Cardiac muscle cell (in vitro differentiated cells and primary cell): Measurements from ENCODE around the gene SLC38A9. TPM values are rescaled to one million over a fixed set of nuclear protein-coding genes. Genes with fewer than 3 reads are reported as not detected.
A peak's percentile ranks its signal among the peaks of the same experiment; 100 is the strongest.

ENCODE experiments used
- DNase-seq, 2 donors: peaks; one replicate each; pipeline versions ENCODE4 v3.0.0 to v3.0.0-alpha.2; 2010 to 2017; ENCODE audit warnings: low read depth in 1 of 2, low spot score in 1 of 2
- H3K27ac ChIP-seq: fragments of 200-600 bp; sonication (generic); 2 replicates; pipeline ENCODE4 v1.5.1; 2016
- H3K27me3 ChIP-seq: fragments of 200-600 bp; sonication (generic); 2 replicates; pipeline ENCODE4 v1.6.0; 2016; ENCODE audit warnings: control low read depth
- H3K36me3 ChIP-seq: fragments of 200-600 bp; sonication (generic); 2 replicates; pipeline ENCODE4 v1.5.1; 2016; ENCODE audit warnings: control low read depth
- H3K4me1 ChIP-seq: fragments of 200-600 bp; sonication (generic); 2 replicates; pipeline ENCODE4 v1.8.1; 2017; ENCODE audit warnings: low read depth, mild to moderate bottlenecking, mixed run types
- H3K4me3 ChIP-seq: fragments of 200-600 bp; sonication (generic); 2 replicates; pipeline ENCODE4 v1.5.1; 2016; ENCODE audit warnings: mild to moderate bottlenecking
- H3K9me3 ChIP-seq: fragments of 200-600 bp; sonication (generic); 2 replicates; pipeline ENCODE4 v1.5.1; 2017; ENCODE audit warnings: low read depth, mild to moderate bottlenecking, control low read depth
- polyA plus RNA-seq: library from polyadenylated mRNA; unstranded; fragments of >200 nt; fragmentation: Nextera tagmentation; extraction: Ambion mirVana; gene quantifications from 2 replicates; pipeline ENCODE4 v1.2.1, GENCODE V29; 2016
- total RNA-seq: library from RNA; depleted of rRNA; stranded (reverse); fragments of >200 nt; gene quantifications from 2 replicates; pipeline ENCODE4 v1.2.3, GENCODE V29; 2016
- TF ChIP-seq, protein P1 (sequence below): IDR thresholded peaks from 2 replicates; pipeline ENCODE4 v1.5.1; 2012; ENCODE audit warnings: low read depth, mild to moderate bottlenecking, low read length

The SLC38A9 gene
- total and polyA plus RNA-seq, 2 experiments from 2014 or later = 14.4 to 15.1 TPM

DNA sequence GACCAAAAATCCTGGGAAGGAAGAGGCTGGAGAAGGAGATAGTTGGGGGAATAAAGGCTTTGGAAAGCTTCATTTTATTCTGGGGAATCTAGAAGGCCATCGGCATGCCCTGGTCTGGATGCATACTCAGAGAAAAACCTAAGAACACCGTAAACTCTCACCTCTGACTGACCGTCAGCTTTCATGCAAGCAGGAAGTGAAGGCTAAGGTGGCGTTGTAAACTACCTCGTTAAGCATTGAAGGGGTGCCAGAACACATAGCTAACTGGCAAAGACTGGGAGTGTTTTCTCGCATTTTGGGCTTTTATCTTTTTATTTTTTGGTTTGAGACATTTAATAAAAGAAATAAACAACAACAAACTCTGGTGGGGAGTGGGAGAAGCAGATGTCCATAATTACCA is 2.6 kb upstream of the SLC38A9 start:
- Histone ChIP-seq H3K36me3 (no peaks in the 10 kb centered on the region), H3K27me3 (no peaks in the 10 kb centered on the region), H3K9me3 (no peaks in the 10 kb centered on the region), H3K4me3 (no peak overlapping the region), H3K27ac (no peak overlapping the region), H3K4me1 (no peaks in the 10 kb centered on the region)
- no peak for DNase-seq
- TF ChIP-seq, protein P1, sequence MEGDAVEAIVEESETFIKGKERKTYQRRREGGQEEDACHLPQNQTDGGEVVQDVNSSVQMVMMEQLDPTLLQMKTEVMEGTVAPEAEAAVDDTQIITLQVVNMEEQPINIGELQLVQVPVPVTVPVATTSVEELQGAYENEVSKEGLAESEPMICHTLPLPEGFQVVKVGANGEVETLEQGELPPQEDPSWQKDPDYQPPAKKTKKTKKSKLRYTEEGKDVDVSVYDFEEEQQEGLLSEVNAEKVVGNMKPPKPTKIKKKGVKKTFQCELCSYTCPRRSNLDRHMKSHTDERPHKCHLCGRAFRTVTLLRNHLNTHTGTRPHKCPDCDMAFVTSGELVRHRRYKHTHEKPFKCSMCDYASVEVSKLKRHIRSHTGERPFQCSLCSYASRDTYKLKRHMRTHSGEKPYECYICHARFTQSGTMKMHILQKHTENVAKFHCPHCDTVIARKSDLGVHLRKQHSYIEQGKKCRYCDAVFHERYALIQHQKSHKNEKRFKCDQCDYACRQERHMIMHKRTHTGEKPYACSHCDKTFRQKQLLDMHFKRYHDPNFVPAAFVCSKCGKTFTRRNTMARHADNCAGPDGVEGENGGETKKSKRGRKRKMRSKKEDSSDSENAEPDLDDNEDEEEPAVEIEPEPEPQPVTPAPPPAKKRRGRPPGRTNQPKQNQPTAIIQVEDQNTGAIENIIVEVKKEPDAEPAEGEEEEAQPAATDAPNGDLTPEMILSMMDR = no peak

DNA sequence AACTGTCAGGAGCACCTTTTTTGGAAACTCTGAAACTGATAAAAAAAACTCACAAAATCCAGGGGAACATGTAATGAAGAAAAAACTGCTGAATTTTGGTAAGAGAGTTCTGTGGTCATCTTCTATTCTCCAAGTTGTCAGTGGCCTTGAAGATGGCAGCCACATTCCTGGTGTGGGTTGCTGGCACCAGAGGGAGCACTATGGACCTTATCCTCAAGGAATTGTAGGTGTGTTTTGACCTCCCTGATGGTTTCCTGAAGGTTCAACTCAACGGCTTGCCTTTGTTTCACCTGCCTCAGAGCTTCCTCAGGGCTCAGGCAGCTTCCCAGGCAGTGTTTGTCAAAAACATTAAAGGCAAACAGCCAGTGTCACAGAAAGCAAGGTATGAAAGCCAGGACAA is 2.2 kb upstream of the SLC38A9 start:
- TF ChIP-seq, protein P1 = no peak
- Histone ChIP-seq H3K4me1 (no peaks in the 10 kb centered on the region), H3K36me3 (no peaks in the 10 kb centered on the region), H3K4me3 (no peak overlapping the region), H3K27me3 (no peaks in the 10 kb centered on the region), H3K27ac (no peak overlapping the region), H3K9me3 (no peaks in the 10 kb centered on the region)
- no peak for DNase-seq

DNA sequence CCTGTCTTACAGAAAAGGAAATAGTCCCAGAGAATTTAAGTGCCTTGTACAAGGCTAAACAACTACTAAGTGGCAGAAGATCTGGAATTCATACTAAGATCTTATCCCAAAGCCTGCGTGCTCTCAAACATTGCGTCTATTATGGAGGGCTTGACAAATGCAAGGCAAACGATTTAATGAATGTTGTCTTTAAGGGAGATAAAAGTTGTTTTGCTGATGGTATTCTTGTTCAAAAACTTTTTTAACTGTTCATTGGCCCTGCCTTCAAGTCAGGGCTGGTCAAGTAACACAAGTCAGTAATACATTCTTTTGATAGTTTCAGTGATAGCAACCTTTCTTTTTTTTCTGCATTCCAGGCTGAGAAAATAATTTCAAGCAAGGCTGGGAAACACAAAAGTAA is 1.7 kb upstream of the SLC38A9 start:
- no peaks in the 10 kb centered on the region for H3K4me1 ChIP-seq
- H3K27me3 ChIP-seq = no peaks in the 10 kb centered on the region
- DNase-seq = no peak
- TF ChIP-seq, protein P1 = no peak
- H3K36me3 ChIP-seq = no peaks in the 10 kb centered on the region
- no peak overlapping the region for H3K27ac ChIP-seq
- no peak overlapping the region for H3K4me3 ChIP-seq
- no peaks in the 10 kb centered on the region for H3K9me3 ChIP-seq

DNA sequence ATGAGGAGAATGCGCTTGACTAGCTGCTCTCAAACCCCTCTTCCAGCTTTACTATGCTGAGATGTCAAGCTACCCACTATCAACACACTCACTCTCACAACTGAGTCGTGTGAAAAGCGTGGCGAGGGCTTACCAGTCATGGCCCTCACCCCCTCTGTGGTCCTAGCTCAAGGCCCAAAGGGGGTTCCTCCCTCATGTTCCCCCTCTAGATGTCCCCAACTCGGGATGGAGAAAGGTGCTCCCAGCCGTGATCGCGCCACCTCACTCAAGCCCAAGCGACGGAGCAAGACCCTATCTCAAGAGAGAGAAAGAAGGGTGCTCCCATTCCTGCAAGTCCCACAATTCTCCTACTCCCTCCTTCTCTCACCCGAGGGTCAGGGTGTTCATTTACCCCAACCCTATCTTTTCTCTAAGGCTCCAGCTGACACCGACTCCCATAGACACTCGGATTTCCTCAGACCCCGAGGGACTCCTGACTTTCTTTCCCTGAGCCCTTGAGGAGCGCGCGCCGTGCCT is 559 bp downstream of the SLC38A9 start:
- no peaks in the 10 kb centered on the region for H3K27me3 ChIP-seq
- peak overlapping the region; percentile 91 for H3K4me3 ChIP-seq
- H3K36me3 ChIP-seq = no peaks in the 10 kb centered on the region
- H3K9me3 ChIP-seq = no peaks in the 10 kb centered on the region
- DNase-seq = no peak
- H3K27ac ChIP-seq = no peak overlapping the region
- H3K4me1 ChIP-seq = no peaks in the 10 kb centered on the region
- TF ChIP-seq, protein P1 = no peak

DNA sequence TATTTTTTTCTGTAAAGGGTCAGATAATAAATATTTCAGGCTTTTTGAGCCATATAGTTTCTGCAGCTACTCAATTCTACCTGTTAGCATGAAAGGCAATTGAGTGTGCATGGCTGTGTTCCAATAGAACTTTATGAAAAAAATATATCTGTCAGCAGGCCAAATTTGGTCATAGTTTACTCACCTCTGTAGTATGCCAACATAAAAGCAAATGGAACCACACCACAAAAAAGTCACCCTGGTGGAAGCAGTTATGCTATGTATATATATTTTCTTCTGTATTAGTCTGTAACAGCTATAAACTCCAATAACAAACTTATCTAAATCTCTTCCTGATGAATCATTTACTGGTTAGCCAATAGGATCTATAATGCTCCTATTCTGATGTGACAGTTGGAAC is 3.4 kb downstream of the SLC38A9 start:
- DNase-seq = no peak
- TF ChIP-seq, protein P1 = no peak

DNA sequence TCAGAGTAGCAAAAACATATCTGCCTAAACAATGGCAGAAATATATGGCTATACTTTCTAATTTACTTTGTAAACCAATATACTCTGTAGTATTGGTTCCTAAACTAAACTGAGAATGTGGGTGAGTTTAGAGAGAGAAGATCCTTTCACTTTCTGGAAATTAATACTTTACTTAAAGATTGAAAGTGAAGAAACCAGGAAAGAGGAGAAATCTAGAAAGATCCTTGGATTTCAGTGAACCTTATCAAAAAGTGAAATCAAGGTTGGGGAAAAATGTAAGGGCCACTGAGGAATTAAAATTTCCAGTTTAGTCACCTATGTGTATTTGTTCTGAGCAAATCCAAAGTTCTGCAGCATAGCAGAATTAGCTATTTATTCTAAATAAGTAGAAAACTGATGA is 5.9 kb downstream of the SLC38A9 start:
- DNase-seq = no peak
- no peaks in the 10 kb centered on the region for H3K9me3 ChIP-seq
- no peaks in the 10 kb centered on the region for H3K4me1 ChIP-seq
- no peak overlapping the region for H3K4me3 ChIP-seq
- H3K36me3 ChIP-seq = peaks cover 3% of the 10 kb centered on the region
- H3K27ac ChIP-seq = no peak overlapping the region
- TF ChIP-seq, protein P1 = no peak
- H3K27me3 ChIP-seq = no peaks in the 10 kb centered on the region

More for the DNA sequence above, 3.4 kb downstream of the SLC38A9 start:
- no peaks in the 10 kb centered on the region for H3K27me3 ChIP-seq
- no peaks in the 10 kb centered on the region for H3K9me3 ChIP-seq
- no peak overlapping the region for H3K27ac ChIP-seq
- H3K36me3 ChIP-seq = no peaks in the 10 kb centered on the region
- no peak overlapping the region for H3K4me3 ChIP-seq
- no peaks in the 10 kb centered on the region for H3K4me1 ChIP-seq
